ENCODE results near the gene MZT2B. TPM values are rescaled to one million over a fixed set of nuclear protein-coding genes. Genes with fewer than 3 reads are reported as not detected.
"Not testable (repeated sequence)": the region's sequence is repeated elsewhere in the genome, so short reads cannot be mapped to it uniquely, and the experiment has no call there.

The MZT2B gene
- polyA plus RNA-seq, 3 donors: 28.8 to 66.8 (median 64.9) TPM

DNA sequence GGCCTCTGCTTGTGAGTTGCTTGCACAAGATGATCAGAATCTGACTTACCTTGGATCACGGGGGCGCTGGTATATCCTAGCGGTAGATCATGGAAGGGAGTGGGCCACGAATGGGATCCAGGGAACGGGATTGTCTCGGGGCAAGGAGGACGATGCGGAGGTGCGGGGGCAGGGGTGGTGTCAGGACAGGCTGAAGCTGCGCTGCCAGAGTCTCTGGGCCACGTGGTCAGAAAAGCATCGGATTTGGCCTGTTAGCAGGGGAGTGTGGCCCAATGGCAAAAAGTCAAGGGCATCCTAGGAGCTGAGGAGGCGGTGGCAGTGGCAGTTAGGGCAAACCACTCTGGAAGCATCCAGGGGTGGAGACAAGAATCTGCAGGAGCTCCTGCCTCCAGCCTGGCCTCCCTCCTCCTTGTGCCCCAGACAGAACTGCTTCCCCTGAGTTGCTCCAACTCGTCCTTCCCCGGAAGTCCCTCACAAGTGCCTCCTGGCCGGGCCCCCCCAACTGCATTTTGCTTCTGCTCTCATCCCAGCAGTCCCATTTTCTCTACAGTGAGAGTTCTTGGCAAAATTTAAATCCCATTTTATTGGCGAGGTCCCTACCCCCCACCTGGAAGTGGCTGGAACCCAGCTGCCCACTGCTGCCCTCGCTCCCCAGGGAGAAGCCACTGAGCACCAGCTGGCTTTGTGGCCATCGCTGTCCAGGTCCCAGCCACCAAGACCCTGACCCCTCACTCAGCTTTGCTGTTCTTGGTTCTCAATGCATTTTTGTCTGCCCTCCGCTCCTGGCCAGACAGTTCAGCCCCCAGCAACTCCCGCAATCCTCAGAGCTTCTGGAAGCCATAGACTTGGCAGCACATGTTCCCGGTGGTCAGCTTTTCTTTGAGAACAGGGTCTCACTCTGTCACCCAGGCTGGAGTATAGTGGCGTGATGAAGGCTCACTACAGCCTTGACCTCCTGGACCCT is 31.6 kb upstream of the MZT2B start:
- no peaks in the 10 kb centered on the region for H3K4me1 Mint-ChIP-seq
- no peak overlapping the region for H2AFZ ChIP-seq (ENCODE audit: insufficient read depth, low read depth, low read length, poor library complexity, severe bottlenecking)
- peak overlapping the region in 2 of 7 donors; percentile 21 to 33 for H3K27ac Mint-ChIP-seq
- H3K27me3 Mint-ChIP-seq (ENCODE audit: low read depth in 3 of 3): peaks cover 19 to 24% (median 23%) of the 10 kb centered on the region in 3 donors
- no peaks in the 10 kb centered on the region for H3K9me3 ChIP-seq (replicated peaks in 1 of 2; ENCODE audit: control insufficient read depth in 1 of 2, insufficient read depth in 1 of 2, low read length in 2 of 2)
- H3K79me2 ChIP-seq (ENCODE audit: insufficient read depth, low read length): no peaks in the 10 kb centered on the region
- DNase-seq: no peak
- H3K9ac ChIP-seq (ENCODE audit: insufficient read depth, low read length, poor library complexity, severe bottlenecking): no peak overlapping the region
- no peak overlapping the region for H3K4me3 ChIP-seq (replicated peaks in 1 of 3; ENCODE audit: low read depth in 2 of 3, low read length in 3 of 3)
- no peaks in the 10 kb centered on the region for H4K20me1 ChIP-seq (ENCODE audit: insufficient read depth, low read length)
- peaks cover 4 to 10% of the 10 kb centered on the region in 2 donors for H3K27me3 ChIP-seq (ENCODE audit: control insufficient read depth in 2 of 2, insufficient read depth in 2 of 2, low read length in 2 of 2)
- H3K4me2 ChIP-seq (replicated peaks; ENCODE audit: extremely low read depth, low read length, poor library complexity, severe bottlenecking): no peak overlapping the region
- H3K27ac ChIP-seq (ENCODE audit: low read depth in 1 of 2, low read length in 2 of 2): no peak overlapping the region
- H3K4me1 ChIP-seq (ENCODE audit: control insufficient read depth in 1 of 2, insufficient read depth in 2 of 2, low read length in 2 of 2): no peaks in the 10 kb centered on the region
- TF ChIP-seq, protein P1, sequence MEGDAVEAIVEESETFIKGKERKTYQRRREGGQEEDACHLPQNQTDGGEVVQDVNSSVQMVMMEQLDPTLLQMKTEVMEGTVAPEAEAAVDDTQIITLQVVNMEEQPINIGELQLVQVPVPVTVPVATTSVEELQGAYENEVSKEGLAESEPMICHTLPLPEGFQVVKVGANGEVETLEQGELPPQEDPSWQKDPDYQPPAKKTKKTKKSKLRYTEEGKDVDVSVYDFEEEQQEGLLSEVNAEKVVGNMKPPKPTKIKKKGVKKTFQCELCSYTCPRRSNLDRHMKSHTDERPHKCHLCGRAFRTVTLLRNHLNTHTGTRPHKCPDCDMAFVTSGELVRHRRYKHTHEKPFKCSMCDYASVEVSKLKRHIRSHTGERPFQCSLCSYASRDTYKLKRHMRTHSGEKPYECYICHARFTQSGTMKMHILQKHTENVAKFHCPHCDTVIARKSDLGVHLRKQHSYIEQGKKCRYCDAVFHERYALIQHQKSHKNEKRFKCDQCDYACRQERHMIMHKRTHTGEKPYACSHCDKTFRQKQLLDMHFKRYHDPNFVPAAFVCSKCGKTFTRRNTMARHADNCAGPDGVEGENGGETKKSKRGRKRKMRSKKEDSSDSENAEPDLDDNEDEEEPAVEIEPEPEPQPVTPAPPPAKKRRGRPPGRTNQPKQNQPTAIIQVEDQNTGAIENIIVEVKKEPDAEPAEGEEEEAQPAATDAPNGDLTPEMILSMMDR (IDR thresholded peaks at IDR 0.05): no peak
- H3K9me3 Mint-ChIP-seq: peaks cover 0 to 3% (median 0%) of the 10 kb centered on the region in 7 donors
- no peak overlapping the region for H3K4me3 Mint-ChIP-seq
- H3K36me3 ChIP-seq (replicated peaks in 1 of 2; ENCODE audit: control insufficient read depth in 1 of 2, insufficient read depth in 2 of 2, low read length in 2 of 2): peaks cover 29 to 37% of the 10 kb centered on the region in 2 donors
- 93% methylated on average over 21 of the region's 23 CpGs for WGBS (ENCODE audit: insufficient coverage)
- H3K36me3 Mint-ChIP-seq: peaks cover 17 to 44% of the 10 kb centered on the region in 2 donors
- intact Hi-C loops (cut with micrococcal nuclease): no loop called here

DNA sequence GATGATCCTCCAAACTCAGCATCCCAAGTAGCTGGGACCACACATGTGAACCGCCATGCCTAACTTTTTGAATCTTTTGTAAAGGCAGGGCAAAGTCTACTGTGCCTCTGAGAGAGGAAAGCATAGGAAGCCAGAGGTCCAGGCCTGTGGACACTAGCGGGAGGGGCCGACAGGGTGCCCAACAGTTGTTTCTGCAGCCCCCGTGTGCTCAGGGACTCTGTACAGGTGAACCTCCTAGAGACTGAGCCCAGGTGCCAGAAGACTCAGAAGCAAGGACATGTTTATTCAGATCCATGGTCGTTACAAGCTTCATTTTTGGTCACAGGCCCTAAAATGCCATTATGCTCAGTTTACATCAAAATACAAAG is 30.9 kb upstream of the MZT2B start:
- H3K4me1 Mint-ChIP-seq; H3K9me3 Mint-ChIP-seq; H3K4me1 ChIP-seq (ENCODE audit: control insufficient read depth in 1 of 2, insufficient read depth in 2 of 2, low read length in 2 of 2); H3K9ac ChIP-seq (ENCODE audit: insufficient read depth, low read length, poor library complexity, severe bottlenecking); H3K27me3 ChIP-seq (ENCODE audit: control insufficient read depth in 2 of 2, insufficient read depth in 2 of 2, low read length in 2 of 2); H4K20me1 ChIP-seq (ENCODE audit: insufficient read depth, low read length); DNase-seq; H3K79me2 ChIP-seq (ENCODE audit: insufficient read depth, low read length); H3K4me3 Mint-ChIP-seq; intact Hi-C loops (cut with micrococcal nuclease); H3K27ac ChIP-seq (ENCODE audit: low read depth in 1 of 2, low read length in 2 of 2); H3K4me2 ChIP-seq (replicated peaks; ENCODE audit: extremely low read depth, low read length, poor library complexity, severe bottlenecking); H3K9me3 ChIP-seq (replicated peaks in 1 of 2; ENCODE audit: control insufficient read depth in 1 of 2, insufficient read depth in 1 of 2, low read length in 2 of 2); H2AFZ ChIP-seq (ENCODE audit: insufficient read depth, low read depth, low read length, poor library complexity, severe bottlenecking); H3K4me3 ChIP-seq (replicated peaks in 1 of 3; ENCODE audit: low read depth in 2 of 3, low read length in 3 of 3): not testable (repeated sequence)
- Mint-ChIP-seq H3K36me3 (peaks cover 19 to 51% of the 10 kb centered on the region in 2 donors), H3K27me3 (ENCODE audit: low read depth in 3 of 3) (peaks cover 14 to 18% (median 17%) of the 10 kb centered on the region in 3 donors), H3K27ac (peak overlapping the region in 1 of 7 donors; percentile 33)
- 96% methylated on average over 3 of the region's 5 CpGs for WGBS (ENCODE audit: insufficient coverage)
- H3K36me3 ChIP-seq (replicated peaks in 1 of 2; ENCODE audit: control insufficient read depth in 1 of 2, insufficient read depth in 2 of 2, low read length in 2 of 2): peaks cover 31 to 39% of the 10 kb centered on the region in 2 donors

DNA sequence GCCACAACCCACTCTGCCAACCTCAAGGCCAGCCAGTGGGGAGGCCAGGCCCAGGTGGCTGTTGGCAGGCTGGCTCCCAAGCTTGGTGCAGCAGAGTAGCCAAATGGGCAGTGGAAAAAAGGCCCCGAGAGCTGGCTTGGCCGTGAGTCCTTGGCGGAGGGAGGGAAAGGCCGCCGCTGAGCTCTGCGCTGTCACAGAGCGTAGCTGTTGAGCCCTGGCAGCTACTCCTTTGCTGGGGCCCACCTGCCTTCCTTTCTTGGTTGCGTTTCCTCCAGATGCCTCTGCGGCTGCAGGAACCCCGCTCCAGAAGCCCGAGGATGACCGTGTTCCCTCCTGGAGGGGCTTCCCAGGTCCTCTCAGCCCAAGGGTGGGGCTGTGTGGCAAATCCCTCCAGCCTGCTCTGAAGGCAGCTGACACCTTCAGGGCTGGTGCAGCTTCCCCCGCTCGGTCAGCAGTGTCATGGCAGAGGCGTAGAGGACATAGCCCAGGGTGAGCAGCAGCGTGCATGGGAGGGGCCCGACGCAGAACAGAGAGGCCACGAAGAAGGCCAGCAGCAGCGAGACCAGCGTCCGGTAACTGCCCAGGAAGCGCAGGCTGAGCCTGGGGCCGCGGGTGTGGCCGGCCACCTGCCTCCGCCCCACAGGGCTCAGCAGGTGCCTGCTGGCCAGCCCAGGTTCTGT is 29.8 kb upstream of the MZT2B start:
- H3K4me2 ChIP-seq (replicated peaks; ENCODE audit: extremely low read depth, low read length, poor library complexity, severe bottlenecking); H3K4me1 Mint-ChIP-seq; H3K27me3 Mint-ChIP-seq (ENCODE audit: low read depth in 3 of 3); H3K9me3 Mint-ChIP-seq; H3K27me3 ChIP-seq (ENCODE audit: control insufficient read depth in 2 of 2, insufficient read depth in 2 of 2, low read length in 2 of 2); H2AFZ ChIP-seq (ENCODE audit: insufficient read depth, low read depth, low read length, poor library complexity, severe bottlenecking); H3K27ac ChIP-seq (ENCODE audit: low read depth in 1 of 2, low read length in 2 of 2); DNase-seq; H3K79me2 ChIP-seq (ENCODE audit: insufficient read depth, low read length); intact Hi-C loops (cut with micrococcal nuclease); H3K4me3 ChIP-seq (replicated peaks in 1 of 3; ENCODE audit: low read depth in 2 of 3, low read length in 3 of 3); H3K9ac ChIP-seq (ENCODE audit: insufficient read depth, low read length, poor library complexity, severe bottlenecking); H4K20me1 ChIP-seq (ENCODE audit: insufficient read depth, low read length); H3K9me3 ChIP-seq (replicated peaks in 1 of 2; ENCODE audit: control insufficient read depth in 1 of 2, insufficient read depth in 1 of 2, low read length in 2 of 2); H3K27ac Mint-ChIP-seq; H3K4me3 Mint-ChIP-seq; H3K4me1 ChIP-seq (ENCODE audit: control insufficient read depth in 1 of 2, insufficient read depth in 2 of 2, low read length in 2 of 2): not testable (repeated sequence)
- H3K36me3 ChIP-seq (replicated peaks in 1 of 2; ENCODE audit: control insufficient read depth in 1 of 2, insufficient read depth in 2 of 2, low read length in 2 of 2): peaks cover 31 to 39% of the 10 kb centered on the region in 2 donors
- peaks cover 24 to 58% of the 10 kb centered on the region in 2 donors for H3K36me3 Mint-ChIP-seq
- 97% methylated on average over 12 of the region's 27 CpGs for WGBS (ENCODE audit: insufficient coverage)

Measured in CD14-positive monocyte (primary cell).